ENCODE results near the gene RPS29. TPM values are rescaled to one million over a fixed set of nuclear protein-coding genes. Genes with fewer than 3 reads are reported as not detected.
A peak's percentile ranks its signal among the peaks of the same experiment; 100 is the strongest.
"Not testable (repeated sequence)": the region's sequence is repeated elsewhere in the genome, so short reads cannot be mapped to it uniquely, and the experiment has no call there.

Gene RPS29
- total and polyA plus RNA-seq, 4 donors, result 827 to 6,386 (median 2,453) TPM

DNA sequence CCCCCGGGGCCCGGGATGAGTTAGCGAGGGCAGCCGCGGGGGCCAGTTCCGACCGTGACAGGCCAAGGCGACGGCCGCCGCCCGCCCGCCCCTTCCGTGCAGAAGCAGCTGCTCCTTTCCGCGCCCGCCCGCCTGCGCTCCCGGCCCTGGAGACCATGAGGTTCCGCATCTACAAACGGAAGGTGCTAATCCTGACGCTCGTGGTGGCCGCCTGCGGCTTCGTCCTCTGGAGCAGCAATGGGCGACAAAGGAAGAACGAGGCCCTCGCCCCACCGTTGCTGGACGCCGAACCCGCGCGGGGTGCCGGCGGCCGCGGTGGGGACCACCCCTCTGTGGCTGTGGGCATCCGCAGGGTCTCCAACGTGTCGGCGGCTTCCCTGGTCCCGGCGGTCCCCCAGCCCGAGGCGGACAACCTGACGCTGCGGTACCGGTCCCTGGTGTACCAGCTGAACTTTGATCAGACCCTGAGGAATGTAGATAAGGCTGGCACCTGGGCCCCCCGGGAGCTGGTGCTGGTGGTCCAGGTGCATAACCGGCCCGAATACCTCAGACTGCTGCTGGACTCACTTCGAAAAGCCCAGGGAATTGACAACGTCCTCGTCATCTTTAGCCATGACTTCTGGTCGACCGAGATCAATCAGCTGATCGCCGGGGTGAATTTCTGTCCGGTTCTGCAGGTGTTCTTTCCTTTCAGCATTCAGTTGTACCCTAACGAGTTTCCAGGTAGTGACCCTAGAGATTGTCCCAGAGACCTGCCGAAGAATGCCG lies 35.1 kb upstream of the RPS29 start:
- 2 to 3% methylated on average over 64 to 65 of the region's 65 CpGs for WGBS, 2 donors
- Histone ChIP-seq H3K36me3 (ENCODE audit: control insufficient read depth in 1 of 2, insufficient read depth in 2 of 2, low read length in 1 of 2) (peaks cover 0 to 2% of the 10 kb centered on the region in 2 donors), H3K4me3 (ENCODE audit: low read length in 2 of 2) (peak overlapping the region; percentile 38 to 90), H3K9me3 (ENCODE audit: control insufficient read depth, low read length) (no peaks in the 10 kb centered on the region), H3K4me1 (ENCODE audit: control insufficient read depth in 1 of 2, insufficient read depth in 2 of 2, low read length in 2 of 2) (peaks cover 0 to 4% of the 10 kb centered on the region in 2 donors), H3K27me3 (ENCODE audit: control insufficient read depth in 1 of 2, insufficient read depth in 2 of 2, low read length in 1 of 2) (no peaks in the 10 kb centered on the region), H3K27ac (ENCODE audit: low read depth in 1 of 2, low read length in 2 of 2) (peak overlapping the region; percentile 24 to 76)
- ATAC-seq (ENCODE audit: low FRiP score), result peak; percentile 82
- intact Hi-C loops (cut with DNase I), result no loop called here
- DNase-seq, result peak; percentile 91 to 94

DNA sequence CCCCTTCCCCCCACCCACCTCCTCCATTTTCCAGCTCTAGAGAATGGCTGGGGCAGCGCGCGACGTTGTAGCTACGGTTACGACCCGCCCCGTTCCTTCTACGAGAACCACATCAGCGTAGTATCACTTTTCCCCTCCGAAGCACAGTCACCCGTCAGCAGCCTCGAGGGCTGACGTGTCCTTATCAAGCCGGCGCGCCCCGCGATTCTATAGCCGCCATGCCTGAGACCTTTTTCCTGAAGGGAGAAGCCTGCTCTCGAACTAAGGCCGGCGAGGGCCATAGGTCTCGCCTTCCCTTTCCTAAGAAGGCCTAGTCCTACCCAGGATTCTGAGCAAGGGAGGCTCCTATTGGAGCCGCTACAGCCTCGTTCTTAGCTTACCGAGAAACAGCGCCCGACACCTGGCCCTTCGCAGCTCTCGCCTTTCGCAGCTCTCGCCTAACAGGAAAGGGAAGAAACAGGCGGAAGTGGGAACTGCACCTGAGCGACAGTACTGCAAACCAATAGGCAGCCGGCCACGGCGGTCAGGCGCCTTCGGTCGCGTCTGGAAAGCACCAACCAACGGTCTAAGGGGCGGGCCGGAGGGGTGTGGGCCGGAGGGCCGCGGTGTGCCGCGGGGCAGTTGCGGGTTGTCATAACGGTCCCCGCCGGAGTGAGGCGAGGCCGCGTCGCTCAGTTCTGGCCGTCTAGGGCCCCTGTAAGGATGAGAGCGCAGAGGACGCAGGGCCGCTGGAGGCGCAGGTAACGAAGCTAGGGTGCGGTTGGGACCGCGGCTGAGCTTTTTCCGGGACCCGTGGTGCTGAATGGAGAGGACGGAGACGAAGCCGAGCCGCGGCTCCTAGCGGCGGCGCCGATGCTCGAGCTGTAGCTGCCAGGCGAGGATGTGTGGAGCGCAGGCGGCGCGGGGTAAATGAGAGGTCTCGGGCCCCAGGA lies 34.3 kb upstream of the RPS29 start, which contains the start of the genes MGAT2 and RPL36AL:
Gene MGAT2 (plus strand): TSS at position 618 of the 932 bp plus-strand sequence. CDS start 470 bp downstream, outside the sequence.
Gene RPL36AL (minus strand): TSS at position 445 of the 932 bp plus-strand sequence. CDS start 1,522 bp downstream, outside the sequence.
- H3K27me3 ChIP-seq (ENCODE audit: control insufficient read depth in 1 of 2, insufficient read depth in 2 of 2, low read length in 1 of 2), result no peaks in the 10 kb centered on the region
- peaks cover 0 to 4% of the 10 kb centered on the region in 2 donors for H3K4me1 ChIP-seq (ENCODE audit: control insufficient read depth in 1 of 2, insufficient read depth in 2 of 2, low read length in 2 of 2)
- peaks cover 0 to 2% of the 10 kb centered on the region in 2 donors for H3K36me3 ChIP-seq (ENCODE audit: control insufficient read depth in 1 of 2, insufficient read depth in 2 of 2, low read length in 1 of 2)
- peak; percentile 99 to 100 for DNase-seq
- peak within 1 kb of the TSS; percentile 71 to 94 for H3K27ac ChIP-seq (ENCODE audit: low read depth in 1 of 2, low read length in 2 of 2)
- WGBS, 2 donors, result 0 to 1% methylated on average over 76 to 85 of the region's 85 CpGs
- peak; percentile 100 for ATAC-seq (ENCODE audit: low FRiP score)
- intact Hi-C loops (cut with DNase I), result no loop called here
- H3K9me3 ChIP-seq (ENCODE audit: control insufficient read depth, low read length), result no peaks in the 10 kb centered on the region
- H3K4me3 ChIP-seq (ENCODE audit: low read length in 2 of 2), result peak within 1 kb of the TSS; percentile 75 to 90

DNA sequence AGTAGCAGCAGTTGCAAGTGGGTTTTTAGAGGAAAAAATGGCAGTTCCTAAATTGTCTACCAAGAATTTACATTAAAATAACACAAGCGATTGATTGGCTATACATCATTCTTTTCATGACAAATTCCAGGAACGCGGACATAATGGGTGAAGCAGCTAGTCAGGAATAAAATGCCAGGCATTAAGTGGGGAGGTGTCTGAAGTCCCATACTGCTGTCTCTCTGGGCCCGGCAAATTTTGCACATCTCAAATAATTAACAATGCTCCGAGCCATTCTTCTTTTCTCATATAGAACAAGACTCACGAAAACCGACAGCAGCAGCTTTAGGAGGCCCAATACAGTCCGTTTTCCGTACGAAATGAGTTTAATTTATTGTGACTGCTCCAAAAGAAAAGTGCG lies 33.5 kb upstream of the RPS29 start:
- peak overlapping the region; percentile 71 to 94 for H3K27ac ChIP-seq (ENCODE audit: low read depth in 1 of 2, low read length in 2 of 2)
- intact Hi-C loops (cut with DNase I), result no loop called here
- DNase-seq, result no peak
- 0 to 1% methylated on average over 11 of the region's 11 CpGs for WGBS, 2 donors
- no peak for ATAC-seq (ENCODE audit: low FRiP score)
- peak overlapping the region; percentile 75 to 90 for H3K4me3 ChIP-seq (ENCODE audit: low read length in 2 of 2)
- H3K36me3 ChIP-seq (ENCODE audit: control insufficient read depth in 1 of 2, insufficient read depth in 2 of 2, low read length in 1 of 2), result peaks cover 0 to 2% of the 10 kb centered on the region in 2 donors
- peaks cover 0 to 4% of the 10 kb centered on the region in 2 donors for H3K4me1 ChIP-seq (ENCODE audit: control insufficient read depth in 1 of 2, insufficient read depth in 2 of 2, low read length in 2 of 2)
- H3K27me3 ChIP-seq (ENCODE audit: control insufficient read depth in 1 of 2, insufficient read depth in 2 of 2, low read length in 1 of 2), result no peaks in the 10 kb centered on the region
- H3K9me3 ChIP-seq (ENCODE audit: control insufficient read depth, low read length), result no peaks in the 10 kb centered on the region

DNA sequence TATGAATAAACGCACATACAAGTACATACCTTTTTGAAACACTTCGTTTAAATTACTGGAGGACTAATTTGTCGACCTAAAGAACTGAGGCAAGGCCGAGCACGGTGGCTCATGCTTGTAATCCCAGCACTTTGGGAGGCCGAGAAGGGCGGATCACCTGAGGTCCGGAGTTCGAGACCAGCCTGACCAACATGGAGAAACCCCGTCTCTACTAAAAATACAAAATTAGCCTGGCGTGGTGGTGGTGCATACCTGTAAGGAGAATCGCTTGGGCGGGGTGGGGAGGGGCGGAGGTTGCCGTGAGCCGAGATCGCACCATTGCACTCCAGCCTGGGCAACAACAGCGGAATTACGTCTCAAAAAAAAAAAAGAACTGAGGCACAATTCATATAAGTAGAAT lies 33.1 kb upstream of the RPS29 start:
- H3K36me3 ChIP-seq (ENCODE audit: control insufficient read depth in 1 of 2, insufficient read depth in 2 of 2, low read length in 1 of 2); H3K27ac ChIP-seq (ENCODE audit: low read depth in 1 of 2, low read length in 2 of 2); H3K9me3 ChIP-seq (ENCODE audit: control insufficient read depth, low read length); ATAC-seq (ENCODE audit: low FRiP score); intact Hi-C loops (cut with DNase I); DNase-seq; H3K4me1 ChIP-seq (ENCODE audit: control insufficient read depth in 1 of 2, insufficient read depth in 2 of 2, low read length in 2 of 2); H3K27me3 ChIP-seq (ENCODE audit: control insufficient read depth in 1 of 2, insufficient read depth in 2 of 2, low read length in 1 of 2): not testable (repeated sequence)
- peak overlapping the region; percentile 75 to 90 for H3K4me3 ChIP-seq (ENCODE audit: low read length in 2 of 2)
- 64 to 74% methylated on average over 19 of the region's 19 CpGs for WGBS, 2 donors

DNA sequence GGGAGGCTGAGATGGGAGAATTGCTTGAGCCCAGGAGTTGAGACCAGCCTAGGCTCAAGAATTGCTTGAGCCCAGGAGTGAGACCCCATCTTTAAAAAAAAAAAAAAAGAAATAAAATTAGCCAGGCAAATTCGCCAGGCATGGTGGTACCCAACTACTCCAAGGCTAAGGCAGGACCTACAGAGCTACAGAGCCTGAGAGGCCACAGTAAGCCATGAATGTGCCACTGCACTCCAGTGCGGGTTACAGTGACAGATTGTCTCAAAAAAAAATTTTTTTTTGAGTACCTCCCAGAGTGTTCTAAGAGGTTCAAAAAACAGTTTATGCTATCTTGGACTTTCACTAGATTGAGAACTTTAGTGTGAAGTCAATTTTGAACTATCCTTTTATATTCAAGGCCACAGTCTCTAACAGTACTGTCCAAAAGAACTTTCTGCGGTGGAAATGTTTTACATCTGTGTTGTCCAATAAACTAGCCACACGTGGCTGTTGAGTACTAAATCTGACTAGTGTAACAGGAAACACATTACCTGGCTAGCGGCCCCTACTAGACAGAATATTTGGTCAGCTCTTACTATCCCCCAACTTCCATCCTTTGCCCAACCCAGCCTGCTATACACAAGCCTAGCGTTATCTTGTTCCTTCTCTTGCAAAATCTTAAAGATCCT lies 31.8 kb upstream of the RPS29 start:
- H3K36me3 ChIP-seq (ENCODE audit: control insufficient read depth in 1 of 2, insufficient read depth in 2 of 2, low read length in 1 of 2), result peaks cover 0 to 2% of the 10 kb centered on the region in 2 donors
- no peak overlapping the region for H3K4me3 ChIP-seq (ENCODE audit: low read length in 2 of 2)
- H3K9me3 ChIP-seq (ENCODE audit: control insufficient read depth, low read length), result no peaks in the 10 kb centered on the region
- intact Hi-C loops (cut with DNase I), result no loop called here
- H3K27ac ChIP-seq (ENCODE audit: low read depth in 1 of 2, low read length in 2 of 2), result no peak overlapping the region
- ATAC-seq (ENCODE audit: low FRiP score) (no peak), DNase-seq (no peak)
- H3K27me3 ChIP-seq (ENCODE audit: control insufficient read depth in 1 of 2, insufficient read depth in 2 of 2, low read length in 1 of 2), result no peaks in the 10 kb centered on the region
- 90% methylated on average over 6 of the region's 6 CpGs for WGBS, 2 donors
- H3K4me1 ChIP-seq (ENCODE audit: control insufficient read depth in 1 of 2, insufficient read depth in 2 of 2, low read length in 2 of 2), result peaks cover 0 to 4% of the 10 kb centered on the region in 2 donors

DNA sequence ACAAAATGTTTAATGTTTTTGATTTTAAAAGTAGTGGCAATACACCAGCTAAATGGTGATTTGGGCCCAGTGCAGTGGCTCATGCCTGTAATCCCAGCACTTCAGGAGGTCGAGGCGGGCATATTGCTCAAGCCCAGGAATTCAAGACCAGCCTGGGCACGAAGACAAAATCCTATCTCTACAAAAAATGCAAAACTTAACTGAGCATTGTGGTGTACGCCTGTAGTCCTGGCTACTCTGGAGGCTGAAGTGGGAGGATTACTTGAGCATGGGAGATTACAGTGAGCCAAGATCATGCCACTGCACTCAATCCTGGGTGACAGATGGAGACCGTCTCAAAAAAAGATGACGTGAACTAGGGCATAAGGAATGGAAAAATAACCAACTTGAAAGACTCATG lies 29.6 kb upstream of the RPS29 start:
- intact Hi-C loops (cut with DNase I), result no loop called here
- peaks cover 0 to 2% of the 10 kb centered on the region in 2 donors for H3K36me3 ChIP-seq (ENCODE audit: control insufficient read depth in 1 of 2, insufficient read depth in 2 of 2, low read length in 1 of 2)
- no peaks in the 10 kb centered on the region for H3K27me3 ChIP-seq (ENCODE audit: control insufficient read depth in 1 of 2, insufficient read depth in 2 of 2, low read length in 1 of 2)
- WGBS, 2 donors, result 59 to 63% methylated on average over 6 of the region's 6 CpGs
- ATAC-seq (ENCODE audit: low FRiP score), result no peak
- no peaks in the 10 kb centered on the region for H3K9me3 ChIP-seq (ENCODE audit: control insufficient read depth, low read length)
- H3K4me3 ChIP-seq (ENCODE audit: low read length in 2 of 2), result no peak overlapping the region
- H3K4me1 ChIP-seq (ENCODE audit: control insufficient read depth in 1 of 2, insufficient read depth in 2 of 2, low read length in 2 of 2), result no peaks in the 10 kb centered on the region
- DNase-seq, result no peak
- no peak overlapping the region for H3K27ac ChIP-seq (ENCODE audit: low read depth in 1 of 2, low read length in 2 of 2)

DNA sequence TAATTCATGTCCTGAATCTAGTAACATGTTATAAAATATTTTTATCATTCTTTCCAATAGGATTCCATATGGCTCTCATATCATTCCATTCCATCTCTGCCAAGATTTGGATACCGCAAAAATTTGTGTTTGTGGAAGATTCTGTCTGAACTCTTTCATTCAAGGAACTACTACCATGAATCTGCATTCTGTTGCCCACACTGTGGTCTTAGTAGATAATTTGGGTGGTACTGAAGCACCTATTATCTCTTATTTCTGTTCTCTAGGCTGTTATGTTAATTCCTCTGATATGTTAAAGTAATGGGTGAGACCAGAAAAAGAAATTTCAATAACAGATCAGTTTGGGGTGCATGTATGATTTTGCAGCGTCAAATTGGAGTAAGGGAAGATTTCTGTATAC lies 28.0 kb upstream of the RPS29 start:
- intact Hi-C loops (cut with DNase I), result no loop called here
- 89 to 91% methylated on average over 2 of the region's 2 CpGs for WGBS, 2 donors
- Histone ChIP-seq H3K36me3 (ENCODE audit: control insufficient read depth in 1 of 2, insufficient read depth in 2 of 2, low read length in 1 of 2) (peaks cover 0 to 2% of the 10 kb centered on the region in 2 donors), H3K27ac (ENCODE audit: low read depth in 1 of 2, low read length in 2 of 2) (no peak overlapping the region), H3K4me1 (ENCODE audit: control insufficient read depth in 1 of 2, insufficient read depth in 2 of 2, low read length in 2 of 2) (no peaks in the 10 kb centered on the region), H3K27me3 (ENCODE audit: control insufficient read depth in 1 of 2, insufficient read depth in 2 of 2, low read length in 1 of 2) (no peaks in the 10 kb centered on the region), H3K4me3 (ENCODE audit: low read length in 2 of 2) (no peak overlapping the region), H3K9me3 (ENCODE audit: control insufficient read depth, low read length) (no peaks in the 10 kb centered on the region)
- ATAC-seq (ENCODE audit: low FRiP score) (no peak), DNase-seq (no peak)

DNA sequence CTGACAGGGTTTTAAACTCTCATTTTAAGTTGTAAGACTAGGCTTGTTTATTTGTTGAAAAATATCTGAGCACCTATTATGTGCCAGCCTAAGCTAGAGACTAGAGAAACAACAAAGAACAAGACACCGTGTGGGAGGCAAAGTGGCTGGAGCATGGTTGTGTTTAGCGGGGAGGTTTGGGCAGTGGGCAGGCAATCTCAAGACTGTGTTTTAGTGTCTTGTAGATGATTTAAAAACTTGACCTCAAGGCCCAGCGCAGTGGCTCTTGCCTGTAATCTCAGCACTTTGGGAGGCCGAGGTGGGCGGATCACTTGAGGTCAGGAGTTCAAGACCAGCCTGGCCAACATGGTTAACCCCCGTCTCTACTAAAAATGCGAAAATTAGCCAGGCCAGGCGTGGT lies 26.5 kb upstream of the RPS29 start:
- DNase-seq (no peak), ATAC-seq (ENCODE audit: low FRiP score) (no peak)
- Histone ChIP-seq H3K36me3 (ENCODE audit: control insufficient read depth in 1 of 2, insufficient read depth in 2 of 2, low read length in 1 of 2) (no peaks in the 10 kb centered on the region), H3K27ac (ENCODE audit: low read depth in 1 of 2, low read length in 2 of 2) (no peak overlapping the region), H3K4me3 (ENCODE audit: low read length in 2 of 2) (no peak overlapping the region), H3K4me1 (ENCODE audit: control insufficient read depth in 1 of 2, insufficient read depth in 2 of 2, low read length in 2 of 2) (no peaks in the 10 kb centered on the region), H3K9me3 (ENCODE audit: control insufficient read depth, low read length) (no peaks in the 10 kb centered on the region), H3K27me3 (ENCODE audit: control insufficient read depth in 1 of 2, insufficient read depth in 2 of 2, low read length in 1 of 2) (no peaks in the 10 kb centered on the region)
- WGBS, 2 donors, result 90 to 91% methylated on average over 8 of the region's 8 CpGs
- intact Hi-C loops (cut with DNase I), result no loop called here

Data from aorta (tissue), 5 donors.